Right lobe of liver (tissue), 6 donors: ENCODE results near the gene IGFBPL1. TPM values are rescaled to one million over a fixed set of nuclear protein-coding genes. Genes with fewer than 3 reads are reported as not detected.
"Not testable (repeated sequence)": the region's sequence is repeated elsewhere in the genome, so short reads cannot be mapped to it uniquely, and the experiment has no call there.

Source experiments
- ATAC-seq, 4 donors: fragments of 200-7000 bp; cut with Tn5 transposase; one replicate each; pipeline ENCODE4 v1.9.1; 2020; ENCODE audit warnings: mild to moderate bottlenecking in 4 of 4, moderate library complexity in 4 of 4
- DNase-seq, 3 donors: peaks; one replicate each; pipeline ENCODE4 v3.0.0-alpha.2; 2020
- H3K27ac ChIP-seq, 3 donors: fragments of 200-600 bp; one replicate each; pipeline ENCODE4 v1.8.0; 2022
- H3K27me3 ChIP-seq, 2 donors: fragments of 200-600 bp; one replicate each; pipeline ENCODE4 v1.8.0; 2022
- H3K36me3 ChIP-seq, 4 donors: fragments of 200-600 bp; sonication (generic) in 1 of 4; one replicate each; pipeline versions ENCODE4 v1.5.1 to v1.8.0; 2017 to 2022; ENCODE audit warnings: control low read depth in 1 of 4
- H3K4me1 ChIP-seq, 4 donors: fragments of 200-600 bp; sonication (generic) in 1 of 4; one replicate each; pipeline versions ENCODE4 v1.5.1 to v1.8.0; 2017 to 2022; ENCODE audit warnings: control low read depth in 1 of 4
- H3K4me3 ChIP-seq, 3 donors: fragments of 200-600 bp; one replicate each; pipeline ENCODE4 v1.8.0; 2022
- H3K9me3 ChIP-seq, 4 donors: fragments of 200-600 bp; sonication (generic) in 1 of 4; one replicate each; pipeline versions ENCODE4 v1.5.1 to v1.8.0; 2017 to 2022; ENCODE audit warnings: control low read depth in 1 of 4
- CTCF ChIP-seq, 4 donors: fragments of 200-600 bp in 3 of 4; fragments of 450-650 bp in 1 of 4; IDR thresholded peaks; one replicate each; pipeline versions ENCODE4 v1.5.1 to v1.8.0; 2016 to 2022; ENCODE audit warnings: antibody characterized with exemption in 4 of 4, mild to moderate bottlenecking in 2 of 4
- POLR2A ChIP-seq: fragments of 450-650 bp; IDR thresholded peaks from one replicate; pipeline ENCODE4 v1.6.1; 2017; ENCODE audit warnings: antibody characterized with exemption, mild to moderate bottlenecking
- WGBS: methylation state at CpG from one replicate; pipeline ENCODE4 v1.1.6; 2018; ENCODE audit warnings: low coverage, low lambda C conversion rate; ENCODE audit not compliant: insufficient coverage; ENCODE audit errors: missing lambda C conversion rate; 5-methylcytosine and 5-hydroxymethylcytosine counted together
- intact Hi-C, 2 donors: fragments of 100-400 bp; cut with DNase I; formaldehyde crosslinking; loops; one replicate each; pipeline versions ENCODE4 v1.11.2 to v1.14.1; 2022
- total RNA-seq, 6 experiments: library from RNA; depleted of rRNA in 2 of 6; stranded (reverse); fragments of >200 nt in 2 of 6; fragmentation: NEBNext Ultra II Directional in 3 of 6; extraction: Animal tissue kit (Norgen Biotek cat#: 25700) in 3 of 6; gene quantifications; one replicate each; pipeline versions ENCODE4 v1.1.0 to v1.2.4, GENCODE V29; 2016 to 2023
- donor health status: DM: no; HTN: yes; CAD: no.
- donor health status: DM: no; HTN: no; CAD: no.
- donor health status: DM: no; HTN: no; CAD: no.
- donor health status: DM: no; HTN: yes; CAD: no.
- donor health status: DM: no; HTN: yes; CAD: no.

The IGFBPL1 gene
- total RNA-seq, 6 experiments from 2014 or later = 0.20 to 2.7 (median 0.44) TPM; not detected in 1

GRCh38 chr9:38380230-38380871 lies 43.9 kb downstream of the IGFBPL1 start:
- peak overlapping the region; percentile 15 to 87 (median 77) for H3K27ac ChIP-seq
- no peaks in the 10 kb centered on the region for H3K36me3 ChIP-seq
- peaks cover 0 to 5% (median 0%) of the 10 kb centered on the region in 4 donors for H3K9me3 ChIP-seq
- no peaks in the 10 kb centered on the region for H3K27me3 ChIP-seq
- peaks cover 0 to 24% (median 9%) of the 10 kb centered on the region in 4 donors for H3K4me1 ChIP-seq
- 68% methylated on average over 3 of the region's 6 CpGs for WGBS
- DNase-seq = peak in 1 of 3 donors; percentile 24
- TF ChIP-seq CTCF (IDR thresholded peaks at IDR 0.05) (no peak), POLR2A (no peak)
- intact Hi-C loops = no loop called here
- peak in 1 of 4 donors; percentile 4 for ATAC-seq
- H3K4me3 ChIP-seq = no peak overlapping the region

- H3K36me3 ChIP-seq, H3K27ac ChIP-seq, intact Hi-C loops, H3K9me3 ChIP-seq, H3K4me3 ChIP-seq, ATAC-seq, H3K27me3 ChIP-seq: not testable (repeated sequence)
- DNase-seq = peak in 1 of 3 donors; percentile 53
- H3K4me1 ChIP-seq = peaks cover 0 to 23% (median 8%) of the 10 kb centered on the region in 4 donors
- WGBS = 100% methylated on average over 4 of the region's 42 CpGs
These were observed 46.7 kb downstream of the IGFBPL1 start for GRCh38 chr9:38377336-38378083.

GRCh38 chr9:38376021-38376670 lies 48.1 kb downstream of the IGFBPL1 start:
- H3K36me3 ChIP-seq = no peaks in the 10 kb centered on the region
- no peak overlapping the region for H3K27ac ChIP-seq
- TF ChIP-seq CTCF (IDR thresholded peaks at IDR 0.05) = no peak
- TF ChIP-seq POLR2A = no peak
- DNase-seq (peak in 1 of 3 donors; percentile 26), ATAC-seq (no peak)
- no peaks in the 10 kb centered on the region for H3K9me3 ChIP-seq
- 61% methylated on average over 4 of the region's 9 CpGs for WGBS
- H3K4me1 ChIP-seq = peaks cover 0 to 12% (median 4%) of the 10 kb centered on the region in 4 donors
- intact Hi-C loops = no loop called here
- no peaks in the 10 kb centered on the region for H3K27me3 ChIP-seq
- H3K4me3 ChIP-seq = no peak overlapping the region

- Histone ChIP-seq H3K4me1 (peaks cover 0 to 7% (median 2%) of the 10 kb centered on the region in 4 donors), H3K9me3 (no peaks in the 10 kb centered on the region), H3K4me3 (no peak overlapping the region), H3K27me3 (no peaks in the 10 kb centered on the region), H3K36me3 (no peaks in the 10 kb centered on the region), H3K27ac (no peak overlapping the region)
- peak in 1 of 3 donors; percentile 22 for DNase-seq
- no peak for TF ChIP-seq POLR2A
- TF ChIP-seq CTCF (IDR thresholded peaks at IDR 0.05) = no peak
- no peak for ATAC-seq
- whole genome bisulfite sequencing = 74% methylated on average over 3 of the region's 10 CpGs
- intact Hi-C loops = no loop called here
These were observed 48.7 kb downstream of the IGFBPL1 start for GRCh38 chr9:38375572-38375963.
